ENCODE measurements around the gene ZC3HAV1L.
"Not testable (repeated sequence)": the region's sequence is repeated elsewhere in the genome, so short reads cannot be mapped to it uniquely, and the experiment has no call there.

ZC3HAV1L gene

GRCh38 chr7:139051655-139052054 lies 15.8 kb upstream of the ZC3HAV1L start:
- no peak for DNase-seq

DNA sequence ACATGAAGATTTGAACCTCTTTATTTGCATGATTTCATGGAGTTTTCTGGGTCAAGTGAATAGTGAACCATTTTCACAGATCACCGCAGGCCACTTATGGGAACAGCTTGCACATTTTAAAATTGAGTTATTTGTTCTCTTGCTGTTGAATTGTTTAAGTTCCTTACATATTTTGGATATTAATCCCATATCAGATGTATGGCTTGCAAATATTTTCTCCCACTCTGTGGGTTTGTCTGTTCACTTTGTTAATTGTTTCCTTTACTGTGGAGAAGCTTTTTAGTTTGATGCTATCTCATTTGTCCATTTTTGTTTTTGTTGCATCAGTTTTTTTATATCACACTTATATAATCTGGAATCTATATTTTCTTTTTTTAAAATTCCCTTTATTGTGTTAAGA lies 14.1 kb upstream of the ZC3HAV1L start:
- DNase-seq: no peak

GRCh38 chr7:139049111-139049510 lies 13.3 kb upstream of the ZC3HAV1L start:
- DNase-seq: no peak

DNA sequence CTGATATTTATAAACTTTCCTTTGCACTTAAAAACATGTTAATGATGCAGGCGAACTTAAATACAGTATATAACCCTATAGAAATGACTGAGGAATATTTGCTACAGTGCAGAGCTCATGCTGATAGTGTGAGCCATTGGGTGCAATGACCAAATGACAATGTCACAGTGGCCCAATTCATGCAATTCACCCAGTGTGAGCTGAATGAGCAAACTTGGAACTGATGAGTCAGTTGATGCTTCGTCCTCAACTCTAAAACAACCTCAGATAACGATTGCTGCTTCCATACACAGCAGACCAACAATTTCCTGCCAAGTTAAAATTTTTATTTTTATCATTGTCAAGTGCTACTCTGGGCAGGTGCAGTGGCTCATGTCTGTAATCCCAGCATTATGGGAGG lies 12.1 kb upstream of the ZC3HAV1L start:
- no peak for DNase-seq

DNA sequence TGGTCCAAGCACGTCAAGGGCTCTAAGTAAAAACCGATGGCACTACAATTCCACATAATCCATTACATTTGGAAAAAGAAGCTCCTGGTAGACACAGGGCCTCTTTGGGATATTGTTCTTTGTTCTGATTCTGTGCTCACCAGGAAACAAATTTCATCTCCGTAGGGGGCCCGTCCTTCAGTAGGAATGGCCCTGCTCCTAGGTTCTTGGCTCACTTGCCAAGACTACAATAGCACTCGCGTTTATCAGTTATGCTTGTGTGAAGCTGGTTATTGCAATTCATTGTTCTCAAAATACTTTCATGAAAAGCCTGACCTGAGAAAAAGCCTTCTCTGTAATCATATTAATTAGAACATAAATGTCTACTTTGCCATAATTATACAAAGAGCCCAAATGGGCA lies 10.3 kb upstream of the ZC3HAV1L start:
- DNase-seq: no peak

DNA sequence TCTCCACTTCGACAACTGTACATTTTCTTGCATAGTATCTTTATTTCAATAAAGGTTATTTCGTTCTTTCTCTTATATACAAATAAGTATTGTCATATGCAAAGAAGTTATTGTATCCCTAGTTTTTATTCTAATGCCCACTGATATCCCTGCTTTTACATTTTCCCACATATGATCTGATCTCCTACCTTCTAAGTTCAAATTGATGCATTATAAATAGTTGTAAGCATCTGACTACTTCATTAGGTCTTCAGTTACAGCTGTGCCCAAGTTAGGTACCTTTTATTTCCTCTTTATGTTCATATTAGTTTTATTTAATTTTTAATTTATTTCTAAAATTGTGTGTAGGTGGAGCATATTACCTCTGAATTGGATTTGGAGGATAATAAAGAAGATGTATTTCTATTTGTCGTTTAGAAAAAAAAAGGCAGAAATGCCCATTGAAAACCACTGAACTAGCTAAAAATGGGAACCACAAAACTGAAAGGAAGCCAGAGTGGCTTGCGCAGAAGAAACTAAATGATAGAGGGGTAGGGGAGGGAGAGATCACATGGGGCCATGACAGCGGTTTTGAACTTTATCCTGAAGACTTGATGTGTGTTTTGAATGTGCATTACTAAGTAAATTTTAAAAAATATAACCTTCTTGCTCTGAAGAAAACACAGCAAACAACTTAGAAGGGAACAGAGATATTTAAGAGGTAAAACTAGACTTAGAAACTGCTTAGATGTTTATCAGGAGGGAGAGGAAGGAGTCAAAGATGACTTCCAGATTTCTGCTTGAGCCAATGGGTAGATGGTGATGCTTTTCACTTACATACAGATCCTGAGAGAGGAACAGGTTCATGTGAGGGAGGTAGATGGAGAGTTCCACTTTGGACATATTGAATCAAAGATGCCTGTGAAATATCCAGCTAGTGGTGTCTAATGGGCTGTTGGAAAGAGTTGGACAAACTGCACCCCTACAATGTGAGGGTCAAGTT lies 9.3 kb upstream of the ZC3HAV1L start:
- DNase-seq: no peak

DNA sequence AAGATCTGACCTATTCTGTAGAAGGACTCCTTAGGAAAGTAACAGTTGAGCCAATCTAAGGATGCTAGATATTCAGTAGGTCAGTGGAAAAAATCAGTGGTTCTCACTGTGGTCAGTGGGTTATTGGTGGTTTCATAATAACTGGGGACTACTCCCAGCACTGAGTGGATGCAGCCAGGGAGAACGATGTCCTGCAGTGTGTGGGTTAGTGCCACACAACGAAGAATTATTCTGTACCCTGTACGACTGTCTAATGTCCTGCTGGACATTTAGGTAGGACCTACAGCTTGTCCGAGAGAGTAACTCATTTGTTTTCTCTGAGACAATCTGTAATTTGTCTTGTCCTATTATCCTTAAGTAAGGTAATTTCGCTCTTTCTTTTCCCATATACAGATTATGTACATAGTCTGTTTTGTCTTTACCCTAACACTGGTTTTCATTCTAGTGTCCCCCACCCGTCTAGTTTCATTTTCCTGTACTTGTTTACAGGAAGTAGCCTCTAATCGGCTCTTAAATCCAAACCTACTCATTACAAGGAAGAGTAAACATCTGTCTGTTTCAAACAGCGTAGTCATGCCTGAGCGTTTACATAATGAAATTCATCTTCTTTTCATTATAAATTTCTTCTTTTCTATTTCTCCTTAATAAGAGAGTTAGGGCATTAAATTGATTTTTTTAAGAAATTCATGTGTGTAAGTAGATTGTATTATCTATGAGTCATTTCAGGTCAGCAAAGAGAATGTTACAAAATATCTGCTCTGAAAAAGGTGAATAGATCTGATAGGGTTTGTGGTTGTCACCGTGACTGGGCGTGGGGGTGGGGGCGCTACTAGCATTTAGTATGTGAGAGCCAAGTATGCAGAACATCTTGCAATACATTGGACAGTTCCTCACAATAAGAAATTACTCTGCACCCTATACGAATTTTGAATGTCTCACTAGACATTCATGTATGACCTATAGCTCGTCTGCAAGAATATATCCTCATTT lies 8.3 kb upstream of the ZC3HAV1L start:
- DNase-seq: peak; percentile 76

DNA sequence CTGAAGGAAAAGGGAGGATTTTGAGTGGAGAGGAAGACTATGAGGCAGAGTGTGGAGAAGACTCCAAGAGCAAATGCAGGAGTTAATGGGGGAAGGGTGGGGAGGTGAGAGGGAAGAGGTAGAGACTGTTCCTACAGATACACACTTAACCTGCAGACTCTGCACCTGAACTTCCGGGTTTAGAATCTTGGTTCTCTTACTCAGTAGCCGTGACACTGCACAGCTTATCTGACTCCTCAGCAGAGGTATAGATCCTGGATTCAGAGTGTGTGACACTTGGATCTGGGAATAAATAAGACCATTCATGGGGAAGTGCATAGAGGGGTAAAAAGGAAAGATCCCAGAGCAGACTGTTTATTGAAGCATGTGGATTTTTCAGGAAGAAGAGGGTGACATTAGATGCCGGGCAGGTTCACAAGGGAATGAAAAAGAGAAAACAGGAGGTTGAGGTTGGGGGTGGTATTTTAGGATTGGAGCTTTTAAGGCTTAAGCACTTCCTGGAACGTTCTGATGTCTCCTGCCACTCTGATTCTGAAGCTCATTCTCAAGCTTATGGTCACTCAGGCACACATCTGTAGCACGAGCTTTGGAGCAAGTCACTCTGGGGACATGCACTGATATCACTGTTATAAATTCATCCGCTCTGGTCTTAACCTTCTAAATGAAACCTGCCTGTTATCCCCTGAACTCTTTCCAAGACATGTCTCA lies 5.7 kb upstream of the ZC3HAV1L start:
- DNase-seq: no peak

DNA sequence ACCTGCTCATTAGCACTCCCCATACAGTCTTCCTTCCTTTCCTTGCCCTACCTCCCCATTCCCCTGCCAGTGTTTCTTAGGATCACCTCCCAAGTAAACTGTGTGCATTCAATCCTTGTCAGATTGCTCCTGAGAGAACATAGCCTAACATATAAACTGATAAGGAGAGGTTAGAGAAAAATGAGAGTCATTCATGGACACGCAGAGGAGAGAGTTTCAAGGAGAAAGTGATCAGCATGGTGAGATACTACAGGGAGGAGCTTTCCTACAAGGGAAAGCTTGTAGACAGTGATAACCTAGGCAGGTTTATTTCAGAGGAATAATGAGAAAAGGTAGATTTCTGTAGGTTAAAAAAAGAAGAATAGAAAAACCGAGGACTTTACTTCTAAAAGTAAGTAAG lies 2.8 kb upstream of the ZC3HAV1L start:
- no peak for DNase-seq

- no peak for DNase-seq
Observed at GRCh38 chr7:139036901-139037300, 1.1 kb upstream of the ZC3HAV1L start.

DNA sequence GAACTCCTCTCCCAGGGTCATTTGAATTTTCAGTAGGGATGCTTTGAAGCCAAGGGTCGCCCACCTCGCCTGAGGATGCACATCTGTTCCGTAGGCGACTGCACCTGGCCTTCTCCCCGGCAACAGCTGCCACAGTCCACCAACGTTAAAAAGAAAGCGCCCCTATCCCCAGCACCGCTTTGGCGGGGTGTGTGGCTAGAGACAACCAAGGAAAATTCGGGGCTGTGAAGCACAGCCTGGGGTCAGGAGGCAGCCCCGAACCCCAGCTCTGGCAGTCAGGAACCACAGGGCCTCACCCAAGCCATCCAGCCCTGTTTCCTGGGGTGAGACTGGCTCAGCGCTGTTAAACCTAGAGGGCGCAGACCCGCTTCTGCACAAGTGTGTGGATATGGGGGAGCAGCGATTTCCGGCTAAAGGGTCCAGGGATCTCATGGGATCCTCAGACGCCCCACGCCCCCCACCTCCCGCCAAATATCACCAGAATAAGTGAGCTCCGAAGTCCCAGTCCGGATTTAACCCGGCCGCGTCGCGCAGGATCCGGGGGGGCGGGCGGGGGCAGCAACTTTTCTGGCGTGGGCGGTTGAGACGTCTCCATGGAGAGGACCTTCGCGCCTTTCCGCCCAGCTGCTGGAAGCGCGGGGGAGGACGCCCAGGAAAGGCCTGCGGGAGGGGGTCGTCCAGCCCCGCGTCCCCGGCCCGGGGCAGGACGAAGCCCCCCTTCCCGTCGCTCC lies 822 bp downstream of the ZC3HAV1L start:
- DNase-seq: peak; percentile 48

GRCh38 chr7:139034336-139034735 lies 1.5 kb downstream of the ZC3HAV1L start:
- DNase-seq: no peak

GRCh38 chr7:139033346-139034114 lies 2.3 kb downstream of the ZC3HAV1L start:
- DNase-seq: no peak

DNA sequence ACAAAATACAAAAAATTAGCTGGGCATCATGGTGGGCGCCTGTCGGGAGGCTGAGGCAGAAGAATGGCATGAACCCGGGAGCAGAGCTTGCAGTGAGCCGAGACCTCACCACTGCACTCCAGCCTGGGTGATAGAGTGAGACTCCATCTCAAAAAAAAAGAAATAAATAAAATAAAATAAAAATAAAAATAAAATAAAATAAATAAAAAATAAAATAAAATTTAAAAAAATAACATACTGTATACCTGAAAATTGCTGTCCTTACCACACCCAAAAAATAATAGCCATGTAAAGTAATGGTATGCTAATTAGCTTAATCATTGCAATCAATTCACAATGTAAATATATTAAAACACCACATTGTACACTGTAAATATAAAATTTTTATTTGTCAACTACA lies 3.4 kb downstream of the ZC3HAV1L start:
- DNase-seq: no peak

DNA sequence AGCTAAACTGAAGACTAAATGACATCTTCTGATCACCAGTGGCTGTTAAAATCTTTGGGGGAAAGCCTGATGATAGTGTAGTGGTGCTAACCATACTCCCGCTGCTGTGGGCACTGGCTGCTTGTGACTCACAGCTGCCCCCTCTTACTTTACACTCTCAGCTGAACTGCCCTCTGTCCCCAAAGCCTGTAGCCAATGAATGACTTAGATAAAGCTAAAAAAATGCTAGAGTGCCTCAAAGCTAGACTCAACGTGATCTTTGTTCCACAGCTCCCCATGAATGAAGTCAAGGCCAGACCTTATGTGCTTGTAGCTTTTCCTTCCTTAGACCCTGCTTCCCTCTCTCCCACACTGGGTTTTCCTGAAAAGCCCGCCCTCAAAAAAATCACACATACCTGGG lies 6.5 kb downstream of the ZC3HAV1L start:
- DNase-seq: no peak

GRCh38 chr7:139026551-139026950 lies 9.3 kb downstream of the ZC3HAV1L start:
- DNase-seq: no peak

- DNase-seq: not testable (repeated sequence)
Observed at GRCh38 chr7:139025861-139026260, 10.0 kb downstream of the ZC3HAV1L start.

DNA sequence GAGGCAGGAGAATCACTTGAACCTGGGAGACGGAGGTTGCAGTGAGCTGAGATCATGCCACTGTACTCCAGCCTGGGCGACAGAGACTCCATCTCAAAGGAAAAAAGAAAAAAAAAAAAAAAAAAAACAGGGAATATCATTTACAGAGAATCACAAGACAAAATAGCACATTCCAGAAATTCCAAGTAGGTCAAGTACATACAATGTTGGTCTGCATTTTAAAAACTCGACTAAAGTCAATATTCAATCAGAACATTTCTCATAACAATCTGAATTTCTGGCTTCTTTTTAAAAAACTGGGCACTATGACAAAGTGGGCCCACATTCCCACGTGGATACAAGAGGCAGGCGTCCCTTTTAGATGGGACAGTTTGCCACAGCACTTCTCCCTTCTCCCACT lies 12.8 kb downstream of the ZC3HAV1L start:
- no peak for DNase-seq

DNA sequence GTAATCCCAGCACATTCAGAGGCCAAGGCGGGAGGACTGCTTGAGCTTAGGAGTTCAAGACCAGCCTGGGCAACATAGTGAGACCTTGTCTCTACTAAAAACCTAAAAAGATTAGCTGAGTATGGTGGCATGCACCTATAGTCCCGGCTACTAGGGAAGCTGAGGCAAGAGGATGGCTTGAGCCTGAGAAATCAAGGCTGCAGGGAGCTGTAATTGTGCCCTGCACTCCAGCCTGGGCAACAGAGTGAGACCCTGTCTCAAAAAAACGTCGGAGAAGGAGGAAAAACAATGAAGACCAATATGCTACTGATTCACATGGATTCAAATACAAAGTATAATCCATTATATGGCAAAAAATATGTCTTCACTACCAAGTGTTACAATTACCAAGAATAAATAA lies 13.6 kb downstream of the ZC3HAV1L start:
- DNase-seq: no peak

DNA sequence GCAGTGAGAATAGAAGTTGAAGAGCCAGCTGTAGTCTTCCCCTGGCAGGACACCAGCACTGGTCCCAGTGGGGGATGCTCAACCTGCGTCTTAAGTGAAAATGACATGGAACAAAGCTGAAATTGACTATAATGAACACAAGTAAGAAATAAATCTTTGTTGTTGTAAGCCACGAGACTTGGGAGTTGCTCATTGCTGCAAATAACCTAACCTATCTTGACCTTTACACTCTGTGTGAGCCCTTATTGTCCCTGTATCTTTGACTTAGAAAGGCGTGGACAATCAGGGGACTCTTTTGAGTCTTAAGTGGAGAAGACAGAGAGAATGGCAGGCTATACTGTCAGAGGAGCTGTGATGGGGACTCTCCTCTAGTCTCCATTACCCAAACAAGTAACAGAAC lies 16.9 kb downstream of the ZC3HAV1L start:
- no peak for DNase-seq

DNA sequence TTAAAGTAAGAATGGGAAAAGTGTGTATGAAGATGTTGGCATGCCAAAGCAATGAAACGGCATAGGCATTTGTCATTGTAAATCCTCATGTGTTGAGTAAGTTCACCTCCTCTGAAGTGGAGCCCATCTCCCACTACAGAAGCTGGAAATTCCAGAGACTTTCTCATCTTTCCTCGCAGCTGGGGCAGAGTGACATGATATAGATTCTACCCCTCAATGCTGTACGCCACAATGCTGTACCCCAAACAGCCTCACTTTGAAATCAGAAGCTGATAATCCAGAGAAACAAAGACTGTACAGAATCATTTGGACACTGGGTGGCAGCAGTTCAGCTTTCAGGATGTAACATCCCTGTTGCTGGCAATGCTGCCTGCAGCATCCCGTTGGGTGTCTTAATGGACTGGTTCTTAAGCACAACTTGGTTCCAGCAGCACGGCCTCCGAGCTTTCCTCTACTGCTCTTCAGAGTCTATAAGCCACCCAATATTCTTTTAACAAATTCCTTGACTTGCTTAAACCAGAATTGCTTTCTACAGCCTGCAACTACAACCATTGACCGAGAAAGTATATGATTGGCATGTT lies 18.8 kb downstream of the ZC3HAV1L start:
- DNase-seq: peak; percentile 57

Measured in activated naive CD4-positive, alpha-beta T cell treated with anti-CD3 and anti-CD28 coated beads, Interleukin-2, amount 50 U/mL, for 16 hours (primary cell).